GM21528 (cell line): ENCODE results near the gene RPL3.
A peak's percentile ranks its signal among the peaks of the same experiment; 100 is the strongest.

ENCODE experiments used
- ATAC-seq: cut with Tn5 transposase; IDR thresholded peaks from one replicate; pipeline ENCODE4 v1.9.1; 2021; ENCODE audit warnings: mild to moderate bottlenecking, moderate library complexity; ENCODE audit not compliant: unreplicated experiment, low FRiP score

RPL3 gene

GRCh38 chr22:39284142-39284980, 35.1 kb downstream of the RPL3 start:
- no peak for ATAC-seq

DNA sequence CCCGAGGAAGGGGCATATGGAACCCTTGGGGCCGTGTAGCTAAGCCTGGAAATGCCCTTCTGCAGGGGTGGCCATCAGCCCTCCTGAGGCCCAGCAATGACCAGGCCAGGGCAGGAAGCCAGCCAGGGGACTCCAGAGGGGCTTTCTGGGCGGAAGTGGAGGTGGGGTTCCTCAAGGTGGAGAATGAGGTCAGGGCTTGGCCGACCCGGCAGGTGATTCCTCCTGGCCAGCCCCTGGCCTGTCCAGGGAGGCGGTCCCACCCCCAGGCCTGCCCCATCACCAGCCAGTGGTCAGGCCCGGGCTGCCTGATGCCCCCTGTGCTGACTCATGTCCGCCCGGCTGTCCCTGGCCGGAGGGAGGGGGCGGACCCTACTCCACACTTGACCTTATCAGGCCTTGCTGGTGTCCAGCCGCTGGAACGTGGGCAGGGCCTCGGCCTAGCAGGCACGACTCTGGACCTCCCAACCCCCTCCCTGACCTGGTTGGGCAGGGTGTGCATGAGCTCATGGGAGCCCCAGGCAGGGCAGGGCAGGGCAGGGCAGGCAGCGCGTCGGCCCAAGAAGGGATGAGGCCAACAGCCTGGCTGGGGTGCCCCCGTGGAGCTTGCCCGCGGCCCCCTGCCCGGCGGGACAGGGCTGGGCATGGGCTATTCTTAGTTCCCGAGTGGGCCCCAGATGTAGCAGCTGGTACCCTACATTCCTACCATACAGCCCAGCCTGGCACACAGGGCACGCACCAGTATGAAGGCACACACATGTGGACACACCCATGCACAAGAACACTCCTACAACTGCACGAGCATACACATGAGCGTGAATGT, 35.9 kb downstream of the RPL3 start:
- no peak for ATAC-seq

DNA sequence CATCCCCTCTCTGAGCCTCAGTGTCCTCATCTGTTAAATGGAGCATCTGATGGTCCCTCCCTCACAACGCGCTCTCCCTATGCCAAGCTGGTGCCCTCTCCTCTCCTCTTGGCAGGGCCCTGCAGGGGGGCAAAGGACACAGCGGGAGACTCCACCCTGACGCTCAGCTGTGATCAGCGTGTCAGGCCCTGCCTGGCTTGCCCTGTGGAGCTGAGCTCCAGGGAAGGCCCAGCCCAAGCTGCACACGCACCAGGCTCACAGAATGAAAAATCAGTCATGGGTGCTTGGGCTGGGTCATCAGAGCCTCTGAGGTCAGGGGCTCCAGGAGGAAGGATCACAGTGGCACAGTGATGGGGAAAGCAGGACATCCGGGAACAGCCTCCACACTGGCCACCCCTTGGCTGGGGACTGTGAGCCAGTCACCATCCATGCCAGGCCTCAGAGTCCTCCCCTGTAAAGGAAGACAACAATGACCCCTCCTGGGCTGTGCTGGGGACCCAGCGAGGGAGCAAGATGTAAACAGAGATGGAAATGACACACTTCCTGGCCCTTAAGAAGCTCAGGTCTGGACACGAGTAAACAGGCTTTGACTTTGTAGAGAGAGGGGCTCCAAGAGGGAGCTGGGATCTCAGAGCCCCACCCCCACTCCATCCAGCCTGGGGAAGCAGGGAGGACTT, 36.6 kb downstream of the RPL3 start:
- no peak for ATAC-seq

DNA sequence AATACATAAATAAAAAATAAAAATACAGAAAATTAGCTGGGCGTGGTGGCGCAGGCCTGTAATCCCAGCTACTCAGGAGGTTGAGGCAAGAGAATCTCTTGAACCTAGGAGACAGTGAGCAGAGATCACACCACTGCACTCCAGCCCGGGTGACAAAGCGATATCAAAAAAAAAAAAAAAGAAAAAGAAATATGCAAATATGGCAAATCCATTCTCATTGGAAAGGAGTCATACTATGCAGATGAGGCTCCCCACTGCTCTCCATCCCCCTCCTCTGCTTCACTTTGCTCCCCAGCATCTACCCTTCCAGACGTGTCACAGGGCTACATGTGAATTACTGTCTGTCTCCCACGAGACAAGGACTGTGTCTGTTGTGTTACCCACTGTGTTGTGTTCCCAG, 38.3 kb downstream of the RPL3 start:
- no peak for ATAC-seq

DNA sequence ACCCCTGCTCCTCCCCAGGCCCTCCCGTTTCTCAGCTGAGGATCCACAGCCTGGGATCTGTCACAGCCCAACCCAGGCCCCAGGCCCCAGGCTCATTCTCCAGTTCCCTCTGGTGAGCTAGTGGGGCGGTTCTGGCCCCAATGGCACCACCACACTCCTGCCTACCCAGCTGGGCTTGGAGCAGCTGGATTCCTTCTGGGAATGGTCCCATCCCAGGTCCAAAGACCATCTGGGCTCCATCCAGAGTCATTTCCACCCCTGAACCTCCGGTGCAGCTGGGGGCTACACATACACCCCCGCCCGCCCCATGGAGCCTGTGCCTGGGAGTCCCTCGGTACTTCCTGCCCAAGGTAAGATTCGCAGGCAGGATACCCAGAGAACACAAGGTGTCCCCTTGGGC, 39.2 kb downstream of the RPL3 start:
- ATAC-seq = no peak

DNA sequence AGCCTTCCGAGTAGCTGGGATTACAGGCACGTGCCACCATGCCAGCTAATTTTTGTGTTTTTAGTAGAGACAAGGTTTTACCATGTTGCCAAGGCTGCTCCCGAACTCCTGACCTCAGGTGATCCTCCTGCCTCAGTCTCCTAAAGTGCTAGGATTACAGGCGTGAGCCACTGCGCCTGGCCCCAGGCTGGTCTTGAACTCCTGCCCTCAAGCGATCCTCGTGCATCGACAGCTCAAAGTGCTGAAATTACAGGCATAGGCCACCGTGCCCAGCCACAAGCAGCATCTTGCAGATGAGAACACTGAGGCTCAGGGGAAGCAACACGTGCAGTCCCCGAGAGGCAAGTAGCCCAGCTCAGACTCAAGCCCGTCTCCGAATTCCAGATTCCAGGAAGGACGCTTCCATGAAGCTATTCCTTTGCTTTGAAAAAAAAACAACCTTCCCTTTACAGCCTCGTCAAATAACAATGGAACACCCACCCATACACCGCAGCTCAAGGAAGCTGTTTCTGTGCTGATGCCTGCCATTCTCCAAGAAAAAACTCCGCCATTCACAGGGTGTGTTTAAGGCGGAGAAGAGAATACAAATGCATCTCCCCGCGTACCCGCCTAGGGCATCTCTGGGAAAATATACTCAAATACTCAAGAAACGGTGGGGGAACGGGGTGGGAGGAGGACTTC, 40.1 kb downstream of the RPL3 start:
- no peak for ATAC-seq

GRCh38 chr22:39278040-39278439, 41.4 kb downstream of the RPL3 start:
- ATAC-seq = no peak

DNA sequence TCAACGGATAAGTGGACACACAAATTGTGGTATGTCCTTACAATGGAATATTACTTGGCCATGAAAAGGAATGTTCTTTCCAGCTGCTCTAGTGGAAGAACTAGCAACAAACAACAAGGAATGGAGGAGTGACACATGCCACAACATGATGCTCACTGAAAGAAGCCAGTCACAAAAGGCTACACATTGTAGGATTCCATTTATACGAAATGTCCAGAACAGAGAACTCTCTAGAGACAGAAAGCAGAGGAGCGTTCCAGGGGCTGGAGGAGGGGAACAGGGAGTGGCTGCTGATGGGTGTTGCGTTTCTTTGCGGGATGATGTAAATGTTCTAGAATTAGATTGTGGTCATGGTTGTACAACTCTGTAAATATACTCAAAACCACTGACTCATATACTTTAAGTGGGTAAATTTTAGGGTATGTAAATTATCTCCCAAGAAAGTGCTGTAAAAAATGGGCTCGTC, 42.2 kb downstream of the RPL3 start:
- ATAC-seq = no peak

- ATAC-seq = no peak
Observed at GRCh38 chr22:39276440-39277141, 42.8 kb downstream of the RPL3 start.

- no peak for ATAC-seq
Observed at GRCh38 chr22:39275814-39276439, 43.5 kb downstream of the RPL3 start.

GRCh38 chr22:39273950-39274887, 45.2 kb downstream of the RPL3 start:
- ATAC-seq = no peak

GRCh38 chr22:39270792-39271191, 48.6 kb downstream of the RPL3 start:
- no peak for ATAC-seq

GRCh38 chr22:39270280-39270679, 49.1 kb downstream of the RPL3 start:
- ATAC-seq = no peak

- no peak for ATAC-seq
Observed at GRCh38 chr22:39269095-39269790, 50.2 kb downstream of the RPL3 start.

GRCh38 chr22:39268645-39269044, 50.8 kb downstream of the RPL3 start:
- no peak for ATAC-seq

DNA sequence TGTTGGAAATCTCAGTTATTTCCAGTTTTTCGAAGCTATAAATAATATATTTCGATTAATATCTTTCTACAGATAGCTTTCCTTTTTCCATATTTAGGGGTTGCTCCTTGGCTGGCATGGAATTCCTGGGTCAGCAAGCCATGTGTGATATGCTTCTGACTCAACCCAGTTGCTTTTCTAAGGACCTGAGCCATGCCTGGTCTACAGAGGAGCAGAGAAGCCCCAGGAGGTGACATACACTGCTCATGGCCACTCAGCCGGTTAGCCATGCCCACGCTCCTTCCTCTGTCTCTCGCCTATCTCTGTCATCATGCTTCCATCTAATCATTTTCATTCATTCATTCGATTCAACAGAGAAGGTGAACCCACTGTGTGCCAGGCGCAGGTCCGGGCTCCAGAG, 51.4 kb downstream of the RPL3 start:
- no peak for ATAC-seq

GRCh38 chr22:39266398-39267030, 52.9 kb downstream of the RPL3 start:
- ATAC-seq = peak; percentile 79
